MM.1S (cell line): Measurements from ENCODE around the gene PRR13.
"Not testable (repeated sequence)": the region's sequence is repeated elsewhere in the genome, so short reads cannot be mapped to it uniquely, and the experiment has no call there.

ENCODE experiments used
- DNase-seq: peaks from one replicate; pipeline ENCODE4 v3.0.0-alpha.2; 2015
- H2AFZ ChIP-seq: fragments of 300-600 bp; sonication (generic); 2 replicates; pipeline ENCODE4 v1.6.0; 2016; ENCODE audit warnings: antibody characterized with exemption, low read length
- H3F3A ChIP-seq: fragments of 300-600 bp; sonication (generic); 2 replicates; pipeline ENCODE4 v1.6.1; 2016; ENCODE audit warnings: mild to moderate bottlenecking, antibody characterized with exemption, low read length, moderate library complexity, mixed read lengths; ENCODE audit not compliant: insufficient read depth
- H3K27ac ChIP-seq: fragments of 300-600 bp; sonication (generic); 2 replicates; pipeline ENCODE4 v1.5.1; 2016; ENCODE audit warnings: mild to moderate bottlenecking, low read length
- H3K27me3 ChIP-seq: fragments of 300-600 bp; sonication (generic); replicated peaks from 2 replicates; pipeline ENCODE4 v1.6.0; 2016; ENCODE audit warnings: low read length; ENCODE audit not compliant: insufficient read depth
- H3K36me3 ChIP-seq: fragments of 300-600 bp; sonication (generic); replicated peaks from 2 replicates; pipeline ENCODE4 v1.6.1; 2016; ENCODE audit warnings: mild to moderate bottlenecking, low read length, mixed read lengths; ENCODE audit not compliant: insufficient read depth
- H3K4me1 ChIP-seq: fragments of 300-600 bp; sonication (generic); 2 replicates; pipeline ENCODE4 v1.6.1; 2016; ENCODE audit warnings: low read length, mixed read lengths
- H3K4me2 ChIP-seq: fragments of 300-600 bp; sonication (generic); 2 replicates; pipeline ENCODE4 v1.6.0; 2016; ENCODE audit warnings: low read depth, low read length
- H3K4me3 ChIP-seq: fragments of 300-600 bp; sonication (generic); 2 replicates; pipeline ENCODE4 v1.5.1; 2016; ENCODE audit warnings: low read length, mixed read lengths
- H3K79me2 ChIP-seq: fragments of 300-600 bp; sonication (generic); 2 replicates; pipeline ENCODE4 v1.6.1; 2016; ENCODE audit warnings: mixed run types, low read length, mixed read lengths
- H3K9ac ChIP-seq: fragments of 300-600 bp; sonication (generic); 2 replicates; pipeline ENCODE4 v1.6.1; 2016; ENCODE audit warnings: low read length, mixed read lengths
- H3K9me2 ChIP-seq: fragments of 300-600 bp; sonication (generic); replicated peaks from 2 replicates; pipeline ENCODE4 v1.6.1; 2016; ENCODE audit warnings: mild to moderate bottlenecking, low read length, mixed read lengths; ENCODE audit not compliant: insufficient read depth
- H3K9me3 ChIP-seq: fragments of 300-600 bp; sonication (generic); replicated peaks from 2 replicates; pipeline ENCODE4 v1.6.1; 2016; ENCODE audit warnings: mild to moderate bottlenecking, low read length, mixed read lengths; ENCODE audit not compliant: insufficient read depth
- H4K20me1 ChIP-seq: fragments of 300-600 bp; sonication (generic); 2 replicates; pipeline ENCODE4 v1.6.1; 2016; ENCODE audit warnings: mild to moderate bottlenecking, low read length, moderate library complexity, mixed read lengths; ENCODE audit not compliant: insufficient read depth
- CTCF ChIP-seq: fragments of 300-600 bp; sonication (generic); IDR thresholded peaks from 2 replicates; pipeline ENCODE4 v1.5.1; 2016; ENCODE audit warnings: antibody characterized with exemption, low read length, mixed read lengths
- EZH2 ChIP-seq: fragments of 300-600 bp; sonication (generic); optimal IDR thresholded peaks from 2 replicates; pipeline ENCODE3; 2017; ENCODE audit warnings: low read depth, mild to moderate bottlenecking, antibody characterized with exemption, low read length, mixed read lengths
- EZH2phosphoT487 ChIP-seq: fragments of 300-600 bp; sonication (generic); IDR thresholded peaks from 2 replicates; pipeline ENCODE4 v1.6.1; 2018; ENCODE audit warnings: antibody characterized with exemption, low read length

Gene PRR13, protein sequence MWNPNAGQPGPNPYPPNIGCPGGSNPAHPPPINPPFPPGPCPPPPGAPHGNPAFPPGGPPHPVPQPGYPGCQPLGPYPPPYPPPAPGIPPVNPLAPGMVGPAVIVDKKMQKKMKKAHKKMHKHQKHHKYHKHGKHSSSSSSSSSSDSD

DNA sequence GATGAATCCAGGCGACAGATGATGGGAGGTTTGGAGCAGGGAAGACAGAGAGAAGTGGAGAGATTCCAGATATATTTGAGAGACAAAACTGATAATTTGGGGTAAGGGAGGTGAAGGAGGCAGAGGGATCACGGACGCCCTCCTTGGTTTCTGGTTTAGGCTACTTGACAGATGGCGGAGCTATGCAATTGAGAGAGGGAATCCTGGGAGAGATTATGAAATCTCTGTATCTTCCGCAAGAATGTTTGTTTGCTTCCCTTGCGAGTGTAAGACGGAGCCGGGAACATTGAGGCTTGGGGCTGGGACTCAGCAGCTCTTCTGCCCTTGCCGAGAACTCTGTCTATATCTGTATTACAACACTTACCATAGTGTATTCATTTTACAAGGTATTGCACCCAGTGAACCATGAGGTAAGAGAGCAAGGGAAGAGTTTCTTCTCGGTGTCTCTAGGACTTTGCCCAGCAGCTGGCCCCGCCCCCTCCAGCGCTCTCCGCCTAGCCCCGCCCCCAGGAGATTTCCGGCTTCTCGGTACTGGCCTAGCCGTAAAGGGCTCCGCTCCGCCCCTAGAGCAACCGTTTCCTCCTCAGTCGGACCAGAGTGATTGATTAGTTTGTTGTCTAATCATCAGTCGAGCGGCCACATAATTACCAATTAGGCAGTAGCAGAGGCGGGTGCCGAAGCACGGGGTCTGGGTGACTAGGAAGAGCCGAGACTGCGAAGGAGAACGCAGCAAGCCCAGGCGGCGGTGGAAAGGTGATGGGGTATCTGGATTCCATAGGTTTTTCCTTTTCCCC, at the start of gene PRR13:
Gene PRR13 (plus strand): TSS at position 695 of the 794 bp plus-strand sequence. CDS start 981 bp downstream, outside the sequence.
- Histone ChIP-seq H3K79me2 (peaks cover 40% of the 10 kb centered on the region), H4K20me1 (no peaks in the 10 kb centered on the region)

GRCh38 chr12:53399896-53400295, 41.6 kb upstream of the PRR13 start:
- no peak for DNase-seq
- H3K9ac ChIP-seq = no peak overlapping the region
- no peaks in the 10 kb centered on the region for H3K9me3 ChIP-seq
- H2AFZ ChIP-seq = no peak overlapping the region
- H3K4me2 ChIP-seq = no peak overlapping the region
- H3K79me2 ChIP-seq = peaks cover 90% of the 10 kb centered on the region
- no peaks in the 10 kb centered on the region for H3K4me1 ChIP-seq
- H4K20me1 ChIP-seq = no peaks in the 10 kb centered on the region
- no peaks in the 10 kb centered on the region for H3F3A ChIP-seq
- H3K27me3 ChIP-seq = no peaks in the 10 kb centered on the region
- peaks cover 7% of the 10 kb centered on the region; the same call in 1 of the 2 replicates for H3K36me3 ChIP-seq
- no peaks in the 10 kb centered on the region for H3K9me2 ChIP-seq
- no peak overlapping the region for H3K27ac ChIP-seq
- H3K4me3 ChIP-seq = no peak overlapping the region
- no peak for TF ChIP-seq EZH2
- TF ChIP-seq CTCF = no peak
- TF ChIP-seq EZH2phosphoT487 = no peak

More for the DNA sequence above, at the start of gene PRR13:
- DNase-seq = peak; percentile 100
- H3K4me1 ChIP-seq = 0 out of 2 replicates have a peak, but pooled peaks cover 4% of the 10 kb centered on the region
- no peak for TF ChIP-seq CTCF
- no peak for TF ChIP-seq EZH2
- no peak for TF ChIP-seq EZH2phosphoT487
- no peaks in the 10 kb centered on the region for H3K9me3 ChIP-seq
- peak within 1 kb of the TSS; percentile 84 for H3K4me2 ChIP-seq
- no peaks in the 10 kb centered on the region for H3K27me3 ChIP-seq
- peak within 1 kb of the TSS; percentile 94 for H3K4me3 ChIP-seq
- peaks cover 6% of the 10 kb centered on the region for H3F3A ChIP-seq
- peak within 1 kb of the TSS; percentile 67; the same call in 1 of the 2 replicates for H3K27ac ChIP-seq
- peak within 1 kb of the TSS; percentile 84 for H2AFZ ChIP-seq
- no peaks in the 10 kb centered on the region for H3K9me2 ChIP-seq
- H3K9ac ChIP-seq = peak within 1 kb of the TSS; percentile 73
- no peaks in the 10 kb centered on the region; the same call in 1 of the 2 replicates for H3K36me3 ChIP-seq

GRCh38 chr12:53402351-53402750, 39.2 kb upstream of the PRR13 start:
- Histone ChIP-seq H3K79me2 (peaks cover 79% of the 10 kb centered on the region), H3K36me3 (peaks cover 10% of the 10 kb centered on the region; the same call in 1 of the 2 replicates)
- H3K4me2 ChIP-seq, H3K9me3 ChIP-seq, H3K27ac ChIP-seq, H3K4me1 ChIP-seq, H3F3A ChIP-seq, H2AFZ ChIP-seq, H3K4me3 ChIP-seq, H4K20me1 ChIP-seq, H3K9ac ChIP-seq, H3K27me3 ChIP-seq, H3K9me2 ChIP-seq, DNase-seq: not testable (repeated sequence)
